Measurements from ENCODE around the gene ZFHX3. TPM values are rescaled to one million over a fixed set of nuclear protein-coding genes. Genes with fewer than 3 reads are reported as not detected.

The ZFHX3 gene
- total and polyA plus RNA-seq, 9 of the 15 experiments (the other 6 are each of a cell fraction or from before 2014, with no cell fraction given) = 0.01 to 0.23 (median 0.06) TPM; not detected in 4

DNA sequence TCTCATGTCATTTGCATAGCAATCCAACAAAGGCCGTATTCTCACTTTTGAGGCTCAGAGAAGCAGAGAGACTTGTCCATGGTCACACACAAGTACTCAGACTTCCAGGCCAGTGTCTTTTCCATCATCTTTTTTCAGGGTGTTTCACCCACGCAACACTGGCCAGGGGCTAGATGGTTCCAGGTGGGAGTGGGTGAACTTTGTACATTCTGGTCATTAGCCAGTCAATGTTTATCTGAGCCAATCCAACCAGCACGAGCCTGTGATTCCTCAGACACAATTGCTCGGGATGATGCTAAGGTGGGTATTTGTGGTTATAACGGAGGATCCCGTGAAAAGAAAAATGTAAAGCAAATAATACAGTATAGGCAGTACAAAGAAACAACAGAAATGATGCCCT is 56.3 kb downstream of the ZFHX3 start:
- Histone ChIP-seq H3K36me3 (ENCODE audit: control insufficient read depth, insufficient read depth, low read length) (no peaks in the 10 kb centered on the region), H3K4me1 (replicated peaks in 1 of 2; ENCODE audit: control insufficient read depth in 2 of 2, insufficient read depth in 2 of 2, low read length in 2 of 2) (no peaks in the 10 kb centered on the region; a peak in 1 of 5 replicates), H2AFZ (ENCODE audit: low read depth, low read length) (no peak overlapping the region), H3K27me3 (ENCODE audit: control insufficient read depth in 2 of 2, insufficient read depth in 2 of 2, low read length in 2 of 2) (peaks cover 24 to 68% of the 10 kb centered on the region in 2 experiments; a peak in 4 of 5 replicates), H3K4me2 (ENCODE audit: insufficient read depth, low read length) (no peak overlapping the region), H3K9me1 (ENCODE audit: control insufficient read depth, insufficient read depth, low read length) (no peaks in the 10 kb centered on the region), H3K9me3 (replicated peaks; ENCODE audit: control insufficient read depth, insufficient read depth, low read depth, low read length) (no peaks in the 10 kb centered on the region), H3K27ac (ENCODE audit: extremely low read depth, low read depth, low read length) (no peak overlapping the region), H4K20me1 (replicated peaks; ENCODE audit: control insufficient read depth, insufficient read depth, low read length) (no peaks in the 10 kb centered on the region), H3K9ac (ENCODE audit: insufficient read depth in 1 of 2, low read depth in 2 of 2, low read length in 2 of 2) (no peak overlapping the region), H3K4me3 (no peak overlapping the region), H3K79me2 (ENCODE audit: control insufficient read depth, insufficient read depth, low read length) (no peaks in the 10 kb centered on the region)
- ChIA-PET CTCF (ENCODE audit: low intra/inter-chr PET ratio) (no interaction called here), POLR2A (interaction anchor here (0.7 kb wide), 1 partner anchor 13 kb away, joined by 3 read pairs; no protein-coding TSS in a partner anchor)
- in situ Hi-C loops (cut with MboI) (no loop called here), intact Hi-C loops (cut with micrococcal nuclease) (no loop called here)
- FAIRE-seq = no peak
- no peak for ATAC-seq
- no peak for TF ChIP-seq BRD4 (IDR thresholded peaks at IDR 0.05)
- TF ChIP-seq STAG1 (CRISPR knock-in tag; IDR thresholded peaks at IDR 0.05; ENCODE audit: borderline replicate concordance) = no peak
- TF ChIP-seq NFIX (CRISPR knock-in tag; IDR thresholded peaks at IDR 0.05; ENCODE audit: low read depth) = no peak
- no peak for TF ChIP-seq ZNF586 (CRISPR knock-in tag; conservative IDR thresholded peaks at IDR 0.05)
- TF ChIP-seq MAFF (IDR thresholded peaks at IDR 0.05; ENCODE audit: low read length) = no peak
- TF ChIP-seq CREB1 (IDR thresholded peaks at IDR 0.05) = no peak
- no peak for TF ChIP-seq CREB1 (CRISPR knock-in tag; IDR thresholded peaks at IDR 0.05)
- no peak for TF ChIP-seq EP400 (IDR thresholded peaks at IDR 0.05)
- TF ChIP-seq, protein P1, sequence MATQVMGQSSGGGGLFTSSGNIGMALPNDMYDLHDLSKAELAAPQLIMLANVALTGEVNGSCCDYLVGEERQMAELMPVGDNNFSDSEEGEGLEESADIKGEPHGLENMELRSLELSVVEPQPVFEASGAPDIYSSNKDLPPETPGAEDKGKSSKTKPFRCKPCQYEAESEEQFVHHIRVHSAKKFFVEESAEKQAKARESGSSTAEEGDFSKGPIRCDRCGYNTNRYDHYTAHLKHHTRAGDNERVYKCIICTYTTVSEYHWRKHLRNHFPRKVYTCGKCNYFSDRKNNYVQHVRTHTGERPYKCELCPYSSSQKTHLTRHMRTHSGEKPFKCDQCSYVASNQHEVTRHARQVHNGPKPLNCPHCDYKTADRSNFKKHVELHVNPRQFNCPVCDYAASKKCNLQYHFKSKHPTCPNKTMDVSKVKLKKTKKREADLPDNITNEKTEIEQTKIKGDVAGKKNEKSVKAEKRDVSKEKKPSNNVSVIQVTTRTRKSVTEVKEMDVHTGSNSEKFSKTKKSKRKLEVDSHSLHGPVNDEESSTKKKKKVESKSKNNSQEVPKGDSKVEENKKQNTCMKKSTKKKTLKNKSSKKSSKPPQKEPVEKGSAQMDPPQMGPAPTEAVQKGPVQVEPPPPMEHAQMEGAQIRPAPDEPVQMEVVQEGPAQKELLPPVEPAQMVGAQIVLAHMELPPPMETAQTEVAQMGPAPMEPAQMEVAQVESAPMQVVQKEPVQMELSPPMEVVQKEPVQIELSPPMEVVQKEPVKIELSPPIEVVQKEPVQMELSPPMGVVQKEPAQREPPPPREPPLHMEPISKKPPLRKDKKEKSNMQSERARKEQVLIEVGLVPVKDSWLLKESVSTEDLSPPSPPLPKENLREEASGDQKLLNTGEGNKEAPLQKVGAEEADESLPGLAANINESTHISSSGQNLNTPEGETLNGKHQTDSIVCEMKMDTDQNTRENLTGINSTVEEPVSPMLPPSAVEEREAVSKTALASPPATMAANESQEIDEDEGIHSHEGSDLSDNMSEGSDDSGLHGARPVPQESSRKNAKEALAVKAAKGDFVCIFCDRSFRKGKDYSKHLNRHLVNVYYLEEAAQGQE (IDR thresholded peaks at IDR 0.05; ENCODE audit: borderline replicate concordance) = no peak
- TF ChIP-seq, protein P1 (CRISPR knock-in tag; IDR thresholded peaks at IDR 0.05; ENCODE audit: low read depth) = no peak
- no peak for TF ChIP-seq SP2 (IDR thresholded peaks at IDR 0.05; ENCODE audit: extremely low read depth, low read depth, low read length, poor library complexity, severe bottlenecking)
- no peak for TF ChIP-seq POLR2A (conservative IDR thresholded peaks at IDR 0.05)
- TF ChIP-seq NUFIP1 (IDR thresholded peaks at IDR 0.05; ENCODE audit: partially characterized antibody) = no peak
- TF ChIP-seq ZC3H8 (IDR thresholded peaks at IDR 0.05) = no peak
- TF ChIP-seq NR2C2 (CRISPR knock-in tag; IDR thresholded peaks at IDR 0.05) = no peak
- no peak for TF ChIP-seq NR2C2 (tag; IDR thresholded peaks at IDR 0.05)
- no peak for TF ChIP-seq ZC3H11A (IDR thresholded peaks at IDR 0.05; ENCODE audit: low read depth, low read length)
- WGBS (ENCODE audit: insufficient coverage, low coverage, missing lambda C conversion rate) = 0% methylated on average over 6 of the region's 6 CpGs
- BruUV-seq (replicated peaks) = no TSS peak
- no peak for DNase-seq (ENCODE audit: extremely low read depth in 1 of 4, low spot score in 3 of 4)

Data from K562 (cell line).